ENCODE data around the gene PSRC1.
A peak's percentile ranks its signal among the peaks of the same experiment; 100 is the strongest.

Gene PSRC1

GRCh38 chr1:109256085-109256484 lies 26.9 kb downstream of the PSRC1 start:
- Histone ChIP-seq H3K4me3 (ENCODE audit: extremely low read depth, insufficient read depth, low read length, poor library complexity, severe bottlenecking) (no peak overlapping the region), H3K4me1 (ENCODE audit: control insufficient read depth, insufficient read depth, low read length, poor library complexity, severe bottlenecking) (peaks cover 38% of the 10 kb centered on the region), H3K36me3 (ENCODE audit: control insufficient read depth, insufficient read depth, low read length) (no peaks in the 10 kb centered on the region), H3K9me3 (ENCODE audit: control insufficient read depth, low read length) (no peaks in the 10 kb centered on the region), H3K27ac (ENCODE audit: low read depth, low read length, severe bottlenecking) (peak overlapping the region; percentile 5)
- WGBS, 2 experiments (ENCODE audit: insufficient coverage in 2 of 2), result 87 to 99% methylated on average over 5 to 6 of the region's 7 CpGs

GRCh38 chr1:109255678-109256077 lies 27.3 kb downstream of the PSRC1 start:
- Histone ChIP-seq H3K4me1 (ENCODE audit: control insufficient read depth, insufficient read depth, low read length, poor library complexity, severe bottlenecking) (peaks cover 36% of the 10 kb centered on the region), H3K27ac (ENCODE audit: low read depth, low read length, severe bottlenecking) (peak overlapping the region; percentile 5), H3K36me3 (ENCODE audit: control insufficient read depth, insufficient read depth, low read length) (no peaks in the 10 kb centered on the region), H3K9me3 (ENCODE audit: control insufficient read depth, low read length) (no peaks in the 10 kb centered on the region), H3K4me3 (ENCODE audit: extremely low read depth, insufficient read depth, low read length, poor library complexity, severe bottlenecking) (no peak overlapping the region)
- WGBS, 2 experiments (ENCODE audit: insufficient coverage in 2 of 2), result 92 to 96% methylated on average over 2 to 4 of the region's 5 CpGs

GRCh38 chr1:109255097-109255651 lies 27.8 kb downstream of the PSRC1 start:
- no peaks in the 10 kb centered on the region for H3K36me3 ChIP-seq (ENCODE audit: control insufficient read depth, insufficient read depth, low read length)
- H3K9me3 ChIP-seq (ENCODE audit: control insufficient read depth, low read length), result no peaks in the 10 kb centered on the region
- 61% methylated on average over 12 to 15 of the region's 15 CpGs for WGBS, 2 experiments (ENCODE audit: insufficient coverage in 2 of 2)
- H3K4me3 ChIP-seq (ENCODE audit: extremely low read depth, insufficient read depth, low read length, poor library complexity, severe bottlenecking), result no peak overlapping the region
- H3K27ac ChIP-seq (ENCODE audit: low read depth, low read length, severe bottlenecking), result peak overlapping the region; percentile 57
- peaks cover 31% of the 10 kb centered on the region for H3K4me1 ChIP-seq (ENCODE audit: control insufficient read depth, insufficient read depth, low read length, poor library complexity, severe bottlenecking)

- Histone ChIP-seq H3K27ac (ENCODE audit: low read depth, low read length, severe bottlenecking) (peak overlapping the region; percentile 95), H3K4me3 (ENCODE audit: extremely low read depth, insufficient read depth, low read length, poor library complexity, severe bottlenecking) (no peak overlapping the region)
- 56 to 82% methylated on average over 3 to 5 of the region's 7 CpGs for WGBS, 2 experiments (ENCODE audit: insufficient coverage in 2 of 2)
These were observed 28.3 kb downstream of the PSRC1 start for GRCh38 chr1:109254621-109255096.

GRCh38 chr1:109253803-109254620 lies 28.9 kb downstream of the PSRC1 start:
- Histone ChIP-seq H3K9me3 (ENCODE audit: control insufficient read depth, low read length) (no peaks in the 10 kb centered on the region), H3K4me3 (ENCODE audit: extremely low read depth, insufficient read depth, low read length, poor library complexity, severe bottlenecking) (peak overlapping the region; percentile 11), H3K36me3 (ENCODE audit: control insufficient read depth, insufficient read depth, low read length) (no peaks in the 10 kb centered on the region), H3K4me1 (ENCODE audit: control insufficient read depth, insufficient read depth, low read length, poor library complexity, severe bottlenecking) (peaks cover 32% of the 10 kb centered on the region), H3K27ac (ENCODE audit: low read depth, low read length, severe bottlenecking) (peak overlapping the region; percentile 95)
- WGBS, 2 experiments (ENCODE audit: insufficient coverage in 2 of 2), result 47 to 55% methylated on average over 6 to 7 of the region's 9 CpGs

More at GRCh38 chr1:109254621-109255096, 28.3 kb downstream of the PSRC1 start:
- H3K4me1 ChIP-seq (ENCODE audit: control insufficient read depth, insufficient read depth, low read length, poor library complexity, severe bottlenecking), result peaks cover 30% of the 10 kb centered on the region
- H3K9me3 ChIP-seq (ENCODE audit: control insufficient read depth, low read length), result no peaks in the 10 kb centered on the region
- H3K36me3 ChIP-seq (ENCODE audit: control insufficient read depth, insufficient read depth, low read length), result no peaks in the 10 kb centered on the region

GRCh38 chr1:109252893-109253802 lies 29.8 kb downstream of the PSRC1 start:
- no peaks in the 10 kb centered on the region for H3K36me3 ChIP-seq (ENCODE audit: control insufficient read depth, insufficient read depth, low read length)
- peaks cover 36% of the 10 kb centered on the region for H3K4me1 ChIP-seq (ENCODE audit: control insufficient read depth, insufficient read depth, low read length, poor library complexity, severe bottlenecking)
- H3K4me3 ChIP-seq (ENCODE audit: extremely low read depth, insufficient read depth, low read length, poor library complexity, severe bottlenecking), result no peak overlapping the region
- H3K27ac ChIP-seq (ENCODE audit: low read depth, low read length, severe bottlenecking), result peak overlapping the region; percentile 95
- H3K9me3 ChIP-seq (ENCODE audit: control insufficient read depth, low read length), result no peaks in the 10 kb centered on the region
- 84 to 87% methylated on average over 32 to 33 of the region's 33 CpGs for WGBS, 2 experiments (ENCODE audit: insufficient coverage in 2 of 2)

GRCh38 chr1:109252167-109252892 lies 30.6 kb downstream of the PSRC1 start:
- peaks cover 31% of the 10 kb centered on the region for H3K4me1 ChIP-seq (ENCODE audit: control insufficient read depth, insufficient read depth, low read length, poor library complexity, severe bottlenecking)
- WGBS, 2 experiments (ENCODE audit: insufficient coverage in 2 of 2), result 99% methylated on average over 31 of the region's 31 CpGs
- no peaks in the 10 kb centered on the region for H3K9me3 ChIP-seq (ENCODE audit: control insufficient read depth, low read length)
- H3K36me3 ChIP-seq (ENCODE audit: control insufficient read depth, insufficient read depth, low read length), result no peaks in the 10 kb centered on the region
- H3K27ac ChIP-seq (ENCODE audit: low read depth, low read length, severe bottlenecking), result no peak overlapping the region
- no peak overlapping the region for H3K4me3 ChIP-seq (ENCODE audit: extremely low read depth, insufficient read depth, low read length, poor library complexity, severe bottlenecking)

- H3K4me1 ChIP-seq (ENCODE audit: control insufficient read depth, insufficient read depth, low read length, poor library complexity, severe bottlenecking), result peaks cover 31% of the 10 kb centered on the region
- 95 to 96% methylated on average over 29 to 30 of the region's 32 CpGs for WGBS, 2 experiments (ENCODE audit: insufficient coverage in 2 of 2)
- H3K9me3 ChIP-seq (ENCODE audit: control insufficient read depth, low read length), result no peaks in the 10 kb centered on the region
- no peak overlapping the region for H3K4me3 ChIP-seq (ENCODE audit: extremely low read depth, insufficient read depth, low read length, poor library complexity, severe bottlenecking)
- H3K27ac ChIP-seq (ENCODE audit: low read depth, low read length, severe bottlenecking), result no peak overlapping the region
- H3K36me3 ChIP-seq (ENCODE audit: control insufficient read depth, insufficient read depth, low read length), result no peaks in the 10 kb centered on the region
These were observed 31.4 kb downstream of the PSRC1 start for GRCh38 chr1:109251277-109252166.

- Histone ChIP-seq H3K4me3 (ENCODE audit: extremely low read depth, insufficient read depth, low read length, poor library complexity, severe bottlenecking) (peak overlapping the region; percentile 39), H3K27ac (ENCODE audit: low read depth, low read length, severe bottlenecking) (no peak overlapping the region), H3K36me3 (ENCODE audit: control insufficient read depth, insufficient read depth, low read length) (no peaks in the 10 kb centered on the region), H3K9me3 (ENCODE audit: control insufficient read depth, low read length) (no peaks in the 10 kb centered on the region), H3K4me1 (ENCODE audit: control insufficient read depth, insufficient read depth, low read length, poor library complexity, severe bottlenecking) (peaks cover 31% of the 10 kb centered on the region)
- WGBS, 2 experiments (ENCODE audit: insufficient coverage in 2 of 2), result 94 to 98% methylated on average over 27 to 32 of the region's 33 CpGs
These were observed 32.3 kb downstream of the PSRC1 start for GRCh38 chr1:109250454-109251276.

All from mesodermal cell (in vitro differentiated cells).